GM18511 (cell line): ENCODE results near the gene NOTCH1.

Source experiments
- ATAC-seq: cut with Tn5 transposase; IDR thresholded peaks from one replicate; pipeline ENCODE4 v1.9.1; 2021; ENCODE audit warnings: mild to moderate bottlenecking, moderate library complexity; ENCODE audit not compliant: unreplicated experiment

Gene NOTCH1

DNA sequence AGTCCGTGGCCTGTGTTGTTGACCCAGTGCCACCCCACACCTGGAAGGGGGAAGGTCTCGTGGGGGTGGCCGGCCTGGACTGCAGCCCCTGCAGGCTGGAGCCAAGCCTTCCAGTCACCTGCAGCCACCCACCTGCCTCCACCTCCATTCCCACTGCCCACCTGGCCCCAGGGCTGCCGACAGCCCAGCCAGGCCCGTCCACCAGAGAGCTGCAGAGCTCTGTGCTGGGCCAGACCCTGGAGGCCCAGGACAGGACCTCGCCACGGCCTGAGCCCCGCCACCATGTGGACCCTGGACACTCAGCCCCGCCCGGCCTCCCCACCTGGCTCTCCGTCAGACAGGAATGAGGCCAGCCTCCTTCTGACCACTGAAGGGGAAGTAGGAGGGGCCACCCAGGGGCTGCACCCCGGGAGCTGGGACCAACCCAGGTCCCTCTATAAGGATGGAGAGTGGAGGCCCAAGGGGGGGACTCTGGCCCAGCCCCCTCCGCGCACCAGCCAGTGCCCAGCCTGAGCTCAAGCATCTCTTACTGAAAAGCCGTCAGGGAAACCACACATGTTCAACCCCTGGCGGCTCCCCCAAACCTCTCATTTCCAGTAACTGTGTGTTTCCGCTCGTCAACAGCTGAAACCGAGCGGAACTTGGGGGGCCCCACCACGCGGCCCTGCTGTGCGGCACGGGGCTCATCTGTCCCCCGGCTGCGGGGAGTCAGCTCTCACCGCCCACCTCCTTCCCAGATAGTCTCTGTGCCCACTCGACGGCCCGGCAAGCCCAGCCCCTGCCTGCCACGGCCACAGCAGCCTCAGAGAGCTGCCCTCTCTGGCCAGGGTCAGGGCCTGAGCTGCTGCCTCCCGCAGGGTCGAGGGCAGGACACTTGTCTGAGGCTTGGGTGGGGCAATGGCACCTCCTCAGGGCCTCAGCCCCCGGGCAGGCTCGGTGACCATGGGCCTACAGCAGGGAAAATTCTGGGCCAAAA lies 12.8 kb downstream of the NOTCH1 start:
- no peak for ATAC-seq

DNA sequence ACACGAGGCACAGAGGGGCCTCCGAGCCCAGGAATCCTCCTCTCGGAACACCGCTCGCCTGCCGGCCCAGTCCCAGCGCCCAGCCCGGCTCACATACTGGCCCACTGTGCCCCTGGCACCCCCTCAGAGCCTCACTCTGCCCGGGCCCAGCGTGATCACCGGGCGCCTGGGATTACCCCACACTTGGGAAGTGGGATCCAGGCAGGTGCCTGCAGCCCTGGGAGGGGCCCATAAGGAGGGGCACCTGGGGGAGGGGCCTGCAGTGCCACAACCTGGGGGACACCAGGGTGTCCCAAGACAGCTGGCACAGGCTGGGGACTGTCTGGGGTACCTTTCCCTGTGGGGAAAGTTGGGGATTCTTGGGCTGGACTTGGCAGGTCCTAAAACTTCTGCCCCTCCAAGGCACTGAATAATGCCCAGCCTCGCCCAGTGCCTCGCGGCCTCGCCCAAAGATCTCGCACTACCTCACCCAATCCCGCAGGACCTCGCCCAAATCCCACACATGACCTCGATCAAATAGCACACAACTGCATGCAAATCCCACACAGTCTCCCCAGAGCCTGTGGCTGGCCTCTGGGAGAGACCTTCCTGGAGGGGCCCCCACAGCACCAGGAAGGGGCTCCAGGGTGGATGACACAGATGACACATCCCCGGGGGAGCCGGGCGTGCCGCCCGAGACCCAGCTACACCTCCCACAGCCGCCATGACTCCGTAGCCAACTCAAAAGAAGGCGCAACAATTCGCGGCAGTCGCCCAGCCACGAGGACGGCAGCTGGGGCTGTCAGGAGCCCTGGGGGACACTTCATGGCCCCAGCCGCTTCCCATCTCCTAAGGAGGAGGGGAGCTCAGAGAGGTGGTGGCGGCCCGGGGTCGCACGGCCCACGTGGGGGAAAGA lies 13.7 kb downstream of the NOTCH1 start:
- ATAC-seq = no peak

DNA sequence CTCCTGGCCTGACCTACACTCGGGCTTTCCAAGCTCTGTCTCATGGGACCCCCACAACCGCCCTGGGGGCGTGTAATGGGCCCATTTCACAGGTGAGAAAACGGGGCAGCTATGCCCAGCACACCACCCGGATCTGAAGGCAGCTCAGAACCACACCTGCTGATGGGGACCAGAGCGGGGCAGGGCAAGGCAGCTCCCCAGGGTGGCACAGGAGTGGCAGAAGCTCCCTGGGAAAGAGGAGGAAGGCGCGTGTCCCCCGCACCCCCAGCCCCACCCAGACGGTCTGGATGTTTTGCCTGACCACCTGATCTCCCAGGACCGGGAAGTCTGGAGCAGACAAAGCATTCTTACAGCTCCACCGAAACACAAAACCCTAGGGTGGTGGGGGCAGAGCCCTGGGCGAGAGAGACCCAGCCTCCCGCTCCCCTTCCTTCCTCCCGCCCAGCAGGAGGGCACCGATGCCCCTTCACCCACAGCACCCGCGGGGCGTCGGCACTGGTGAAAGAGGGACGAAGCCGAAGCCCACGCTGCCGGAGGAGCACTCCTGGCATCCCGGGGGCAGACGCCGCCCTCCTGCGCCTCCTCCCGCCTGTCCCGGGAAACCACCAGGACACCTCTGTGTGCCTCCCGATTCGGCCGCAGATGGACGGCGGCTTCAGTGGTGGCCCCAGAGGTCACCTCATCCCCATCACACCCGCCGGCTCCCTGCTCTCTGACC lies 14.5 kb downstream of the NOTCH1 start:
- ATAC-seq = no peak

DNA sequence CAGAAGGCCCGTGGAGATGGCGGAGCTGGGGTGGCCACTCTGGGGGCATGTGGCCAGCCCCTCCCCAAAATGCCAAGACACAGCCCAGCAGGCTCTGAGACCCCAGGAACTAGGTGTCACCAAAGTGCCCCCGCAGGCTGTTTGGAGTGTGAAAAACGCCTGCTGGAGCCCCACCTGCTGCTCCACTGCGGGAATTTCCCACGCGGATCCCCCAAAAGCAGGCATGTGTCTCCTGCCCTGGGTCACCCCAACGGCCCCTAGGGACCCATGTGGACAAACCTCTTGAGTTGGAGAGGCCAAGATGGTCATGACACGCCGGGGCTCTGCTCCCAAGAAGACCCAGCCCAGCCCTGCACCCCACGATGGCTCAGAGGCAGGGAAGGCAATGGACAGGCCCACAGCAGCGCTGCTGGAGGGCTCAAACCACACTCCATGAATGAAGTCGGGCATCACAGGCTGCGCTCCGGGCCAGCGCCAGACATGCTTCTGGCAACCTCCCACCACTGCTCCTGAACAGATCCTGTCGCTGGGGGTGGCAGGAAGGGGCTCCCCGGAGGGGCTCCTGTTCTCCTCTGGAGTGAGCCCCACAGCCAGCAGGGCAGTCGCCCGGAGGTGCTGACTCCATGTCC lies 15.3 kb downstream of the NOTCH1 start:
- no peak for ATAC-seq

DNA sequence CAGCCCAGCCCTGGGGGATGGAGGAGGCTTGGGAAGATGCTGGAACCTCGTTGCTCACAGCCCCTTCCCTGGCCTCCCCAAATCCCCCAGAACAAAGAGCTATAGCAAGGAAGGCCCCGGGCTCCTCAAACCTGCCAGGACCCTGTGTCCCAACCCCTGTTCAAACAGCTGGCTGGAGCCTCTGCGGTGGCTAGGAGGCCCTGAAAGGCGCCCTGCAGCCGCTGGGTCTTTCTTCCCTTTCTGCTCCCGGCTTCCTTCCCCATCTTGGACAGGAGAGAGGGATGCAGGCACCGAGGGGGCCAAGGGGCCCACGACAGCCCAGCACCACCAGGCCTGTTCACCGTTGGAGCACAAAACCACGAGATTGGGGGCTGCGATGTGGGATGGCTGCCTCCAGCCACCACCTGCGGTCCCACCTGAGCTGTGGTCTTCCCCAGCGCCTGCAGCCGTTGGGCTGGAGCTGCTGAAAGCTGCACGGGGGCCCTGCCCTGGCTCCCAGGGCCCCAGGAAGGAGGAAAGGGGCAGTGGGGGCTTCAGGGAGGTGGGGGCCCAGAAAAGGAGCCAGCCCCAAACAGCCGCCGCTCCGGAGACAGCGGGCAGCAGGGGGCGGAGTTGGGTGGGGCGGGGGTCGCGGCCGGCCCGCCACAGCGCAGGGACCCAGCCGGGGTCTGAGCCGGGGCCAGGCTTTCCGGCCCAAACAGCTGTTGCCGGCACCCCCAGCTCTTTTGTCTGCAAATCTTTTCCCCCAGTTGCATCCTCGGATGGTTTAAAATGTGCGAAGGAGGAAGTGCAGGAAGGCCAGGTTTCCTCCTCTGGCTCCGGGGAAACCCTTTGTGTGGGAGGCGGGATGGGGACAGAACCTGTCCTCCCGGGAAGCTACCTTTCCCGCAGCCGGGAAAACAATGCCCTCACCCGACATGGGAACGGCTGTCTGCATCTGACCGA lies 16.1 kb downstream of the NOTCH1 start:
- ATAC-seq = no peak

DNA sequence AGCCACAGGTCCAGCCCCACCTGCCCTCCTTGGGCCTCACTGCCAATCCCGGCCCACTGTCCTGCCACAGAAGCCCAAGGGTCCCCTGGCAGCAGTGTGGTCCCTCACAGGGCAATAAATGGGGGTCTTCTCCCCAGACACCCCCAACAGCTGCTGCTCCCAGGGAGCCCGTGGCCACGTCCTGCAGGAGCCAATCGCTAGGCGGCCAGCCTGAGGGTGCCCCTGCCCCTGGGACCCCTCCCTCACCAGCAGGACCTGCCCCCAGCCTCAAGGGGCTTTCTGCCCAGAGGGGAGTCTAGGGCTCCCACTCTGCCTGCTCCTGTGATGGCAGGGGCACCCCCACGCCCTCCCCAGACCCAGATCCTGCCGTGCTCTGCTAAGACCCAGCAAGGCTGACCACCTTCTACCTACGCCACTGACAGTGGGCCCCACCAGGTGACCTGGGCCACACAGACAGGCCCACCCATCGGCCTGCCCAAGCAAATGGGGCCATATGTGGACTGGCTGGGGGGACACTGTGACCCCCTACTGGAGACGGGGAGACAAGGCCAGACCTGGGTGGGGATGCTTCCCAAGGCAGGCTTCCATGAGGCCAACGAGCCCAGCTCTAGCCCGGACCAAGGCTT lies 17.0 kb downstream of the NOTCH1 start:
- ATAC-seq = no peak

DNA sequence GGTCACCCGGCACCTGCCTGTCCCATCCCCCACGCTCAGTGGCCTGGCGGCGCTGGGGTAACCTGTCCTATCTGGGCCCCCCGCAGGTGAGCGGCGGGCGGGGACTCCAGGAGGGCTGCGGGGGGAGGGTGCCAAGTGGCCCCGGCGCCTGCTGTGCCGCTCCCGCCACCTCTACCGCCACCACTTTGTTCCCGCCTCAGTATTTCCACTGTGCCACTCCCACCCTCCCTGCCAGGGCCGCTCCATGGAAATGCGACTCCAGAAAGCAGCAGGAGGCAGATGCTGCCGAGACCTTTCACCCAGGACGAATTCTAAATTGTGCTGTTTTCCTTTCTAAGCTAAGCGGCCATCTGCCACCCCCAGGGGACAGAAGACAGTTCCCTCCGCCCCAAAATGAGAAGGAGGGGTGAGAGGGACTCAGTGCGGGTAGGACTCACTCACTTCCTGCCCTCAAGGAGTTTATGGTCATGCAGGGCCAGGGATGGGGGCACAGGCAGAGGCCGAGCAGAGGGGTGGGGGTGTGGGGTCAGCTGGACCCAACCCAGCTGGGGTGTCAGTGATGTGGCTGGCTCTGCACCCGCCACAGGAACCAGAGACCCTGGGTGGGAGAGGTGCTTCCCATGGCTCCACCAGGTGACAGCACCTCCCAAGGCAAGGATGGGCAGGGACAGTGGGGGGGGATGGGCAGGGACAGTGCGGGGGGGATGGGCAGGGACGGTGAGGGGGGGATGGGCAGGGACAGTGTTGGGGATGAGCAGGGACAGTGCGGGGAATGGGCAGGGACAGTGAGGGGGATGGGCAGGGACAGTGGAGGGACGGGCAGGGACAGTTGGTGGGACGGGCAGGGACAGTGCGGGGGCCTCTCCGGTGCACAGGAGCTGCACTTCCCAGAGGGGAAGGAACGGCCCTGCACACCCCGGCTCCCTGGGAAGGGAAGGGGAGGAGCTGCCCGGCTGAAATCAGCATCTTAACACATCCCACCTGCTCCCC lies 17.8 kb downstream of the NOTCH1 start:
- ATAC-seq = no peak

DNA sequence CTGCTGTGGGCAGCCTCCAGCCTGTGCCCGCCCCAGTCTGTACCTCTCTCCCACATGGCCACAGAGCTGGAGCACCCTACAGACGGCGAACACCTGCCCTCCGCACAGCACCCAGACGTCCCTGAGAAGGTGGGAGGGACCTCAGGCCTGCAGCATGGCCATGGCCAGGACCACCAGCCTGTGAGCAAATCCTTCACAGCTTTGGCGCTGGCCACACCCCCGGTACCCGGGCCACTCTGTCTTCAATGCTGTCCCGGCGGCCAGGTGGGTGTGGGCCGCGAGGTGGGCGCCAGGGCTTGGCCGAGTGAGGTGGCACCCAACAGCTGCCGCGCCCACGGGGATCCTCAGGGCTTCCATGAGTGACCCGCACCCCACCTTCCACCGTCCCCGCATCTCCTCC lies 18.7 kb downstream of the NOTCH1 start:
- no peak for ATAC-seq

DNA sequence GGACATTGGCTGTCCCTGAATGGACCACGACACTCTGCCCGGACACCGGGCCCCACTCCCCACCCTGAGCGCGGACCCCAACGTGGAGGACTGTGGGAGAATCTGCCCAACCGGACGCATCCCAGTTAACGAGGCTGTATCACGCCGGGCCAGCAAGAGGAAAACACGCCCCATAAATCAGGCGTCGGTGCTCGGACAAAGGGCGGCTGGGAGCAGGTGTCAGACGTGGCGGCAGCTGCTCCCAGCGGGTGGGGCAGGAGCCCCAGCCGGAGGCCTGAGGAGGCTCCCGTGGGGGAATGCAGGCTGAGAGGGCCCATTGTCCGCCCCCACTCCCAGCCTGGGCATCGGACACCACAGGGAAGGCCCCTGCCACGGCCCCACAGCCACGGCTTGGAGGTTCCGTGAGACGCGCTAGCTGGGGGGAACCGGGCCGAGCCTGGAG lies 19.2 kb downstream of the NOTCH1 start:
- ATAC-seq = no peak

DNA sequence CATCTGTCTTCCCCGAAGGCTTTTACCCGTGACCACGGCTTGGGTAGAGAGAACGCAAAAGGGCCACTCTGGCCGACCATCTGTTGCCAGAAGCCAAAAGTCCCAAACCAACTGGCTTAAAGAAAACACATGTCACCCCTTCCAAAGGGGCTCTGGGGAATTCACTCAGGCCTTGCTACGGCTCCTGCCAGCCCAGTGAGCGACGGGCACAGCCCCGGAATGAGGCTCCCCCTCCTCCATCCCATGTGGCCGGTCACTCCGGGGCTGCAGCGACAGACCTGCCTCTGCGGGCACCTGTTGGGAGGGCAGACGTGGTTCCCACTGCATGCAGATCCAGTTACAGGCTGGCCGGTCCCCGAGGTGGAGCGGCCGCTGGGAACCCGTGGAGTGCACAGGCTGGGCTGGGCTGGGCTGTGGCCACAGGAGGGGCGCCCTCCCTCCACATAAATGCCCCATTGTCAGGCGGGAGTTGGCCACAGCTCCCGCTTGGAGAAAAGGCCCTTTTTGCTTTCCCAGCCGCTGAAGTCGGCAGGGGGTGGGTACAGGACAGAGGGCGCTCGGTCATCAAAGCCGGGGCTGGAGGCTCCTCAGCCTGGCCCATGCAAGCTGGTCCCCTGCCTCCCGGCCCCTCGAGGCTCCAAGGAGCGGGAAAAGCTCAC lies 19.9 kb downstream of the NOTCH1 start:
- ATAC-seq = no peak

DNA sequence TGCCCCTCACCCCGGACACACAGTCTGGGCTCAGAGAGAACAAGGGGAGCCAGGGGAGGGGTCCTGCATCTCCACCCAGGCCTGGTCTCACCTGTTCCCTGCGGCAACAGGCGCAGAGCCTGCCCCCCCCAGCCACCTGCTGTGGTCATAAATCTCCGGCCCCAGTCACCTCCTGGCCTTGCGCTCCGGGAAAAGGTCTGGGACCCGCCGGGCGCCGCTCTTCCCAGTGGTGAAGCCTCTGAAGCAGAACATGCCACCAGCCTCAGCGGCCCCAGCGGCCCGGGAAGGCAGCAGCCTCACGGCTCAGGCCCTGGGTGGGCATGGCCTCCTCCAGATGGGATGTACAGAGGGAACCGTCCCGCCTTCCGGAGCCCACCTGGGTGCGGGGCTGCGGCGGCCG lies 20.6 kb downstream of the NOTCH1 start:
- ATAC-seq = no peak

DNA sequence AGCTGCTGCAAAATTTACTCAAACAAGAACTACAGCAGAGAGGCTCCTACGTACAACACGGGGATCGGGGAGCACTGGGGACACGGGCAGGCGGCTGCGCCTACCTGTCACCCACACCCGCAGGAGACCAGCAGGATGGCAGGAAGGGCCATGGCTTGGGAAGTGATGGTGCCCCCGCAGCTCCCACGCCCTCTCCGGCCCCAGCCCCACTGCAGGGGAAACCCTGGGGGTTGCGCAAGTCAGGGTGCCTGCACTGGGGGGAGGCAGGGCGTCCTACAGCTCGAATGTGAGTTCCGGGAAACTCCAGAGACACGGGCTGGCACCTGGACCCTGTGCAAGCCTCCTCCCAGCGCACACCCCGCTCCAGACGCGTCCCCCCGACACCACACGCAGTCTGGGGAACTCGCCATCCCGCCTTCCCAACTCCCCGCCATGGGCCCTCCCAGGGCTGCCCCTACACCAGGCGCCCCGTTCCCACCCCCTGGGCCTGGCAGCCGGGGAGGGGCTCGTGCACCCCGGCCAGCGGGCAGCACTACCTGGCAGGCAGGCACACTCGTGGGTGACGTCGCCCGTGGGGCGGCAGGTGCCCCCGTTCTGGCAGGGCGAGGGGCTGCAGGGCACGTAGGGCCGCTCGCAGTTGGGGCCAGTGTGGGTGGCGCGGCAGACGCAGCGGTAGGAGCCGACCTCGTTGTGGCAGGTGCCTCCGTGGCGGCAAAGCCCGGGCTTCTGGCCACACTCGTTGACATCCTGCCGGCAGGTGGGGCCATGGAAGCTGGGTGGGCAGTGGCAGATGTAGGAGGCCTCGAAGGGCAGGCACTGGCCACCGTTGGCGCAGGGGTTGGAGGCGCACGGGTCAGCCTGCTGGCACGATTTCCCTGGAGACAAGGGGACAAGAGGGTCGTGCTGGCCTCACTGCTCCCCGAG lies 23.3 kb downstream of the NOTCH1 start:
- no peak for ATAC-seq

DNA sequence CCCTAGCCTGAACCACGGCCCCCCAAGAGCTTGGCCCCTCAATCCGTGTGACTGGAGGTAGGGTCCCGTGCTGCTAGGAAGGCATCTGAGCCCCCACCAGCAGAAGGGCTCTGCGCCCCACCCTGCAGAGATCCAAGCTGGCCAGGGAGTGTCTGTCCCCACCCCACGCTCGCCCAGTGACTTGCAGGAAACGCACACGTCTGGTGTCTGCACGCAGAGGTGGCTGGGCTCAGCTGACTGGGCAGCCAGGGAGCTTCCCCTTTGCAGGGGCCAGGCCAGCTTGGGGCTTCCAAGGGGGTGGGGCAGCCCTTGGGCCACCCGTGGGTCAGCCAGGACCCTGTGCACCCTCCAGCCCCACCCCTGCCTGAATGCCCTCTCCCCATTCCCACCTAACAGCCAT lies 24.3 kb downstream of the NOTCH1 start:
- no peak for ATAC-seq

DNA sequence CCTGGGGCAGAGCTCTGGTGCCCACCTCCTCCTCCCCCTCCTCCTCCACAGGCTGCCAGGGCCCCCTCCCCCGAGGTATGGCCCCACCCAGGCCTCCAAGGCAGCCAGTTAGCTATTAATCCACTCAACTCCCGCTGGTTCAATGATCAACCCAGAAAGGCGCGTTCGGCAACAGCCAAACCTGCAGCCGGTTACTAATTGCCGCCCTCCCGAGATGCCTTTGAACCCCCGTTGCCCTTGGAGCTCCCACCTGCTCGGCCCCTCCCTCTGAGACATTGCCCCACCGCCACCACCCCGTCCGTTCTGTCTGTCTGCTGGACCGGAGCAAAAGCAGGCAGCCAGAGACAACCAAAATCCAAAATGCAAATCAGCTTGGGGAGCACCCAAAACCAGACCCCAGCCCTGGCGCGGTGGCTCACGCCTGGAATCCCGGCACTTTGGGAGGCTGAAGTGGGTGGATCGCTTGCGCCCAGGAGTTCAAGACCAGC lies 25.8 kb downstream of the NOTCH1 start:
- no peak for ATAC-seq

DNA sequence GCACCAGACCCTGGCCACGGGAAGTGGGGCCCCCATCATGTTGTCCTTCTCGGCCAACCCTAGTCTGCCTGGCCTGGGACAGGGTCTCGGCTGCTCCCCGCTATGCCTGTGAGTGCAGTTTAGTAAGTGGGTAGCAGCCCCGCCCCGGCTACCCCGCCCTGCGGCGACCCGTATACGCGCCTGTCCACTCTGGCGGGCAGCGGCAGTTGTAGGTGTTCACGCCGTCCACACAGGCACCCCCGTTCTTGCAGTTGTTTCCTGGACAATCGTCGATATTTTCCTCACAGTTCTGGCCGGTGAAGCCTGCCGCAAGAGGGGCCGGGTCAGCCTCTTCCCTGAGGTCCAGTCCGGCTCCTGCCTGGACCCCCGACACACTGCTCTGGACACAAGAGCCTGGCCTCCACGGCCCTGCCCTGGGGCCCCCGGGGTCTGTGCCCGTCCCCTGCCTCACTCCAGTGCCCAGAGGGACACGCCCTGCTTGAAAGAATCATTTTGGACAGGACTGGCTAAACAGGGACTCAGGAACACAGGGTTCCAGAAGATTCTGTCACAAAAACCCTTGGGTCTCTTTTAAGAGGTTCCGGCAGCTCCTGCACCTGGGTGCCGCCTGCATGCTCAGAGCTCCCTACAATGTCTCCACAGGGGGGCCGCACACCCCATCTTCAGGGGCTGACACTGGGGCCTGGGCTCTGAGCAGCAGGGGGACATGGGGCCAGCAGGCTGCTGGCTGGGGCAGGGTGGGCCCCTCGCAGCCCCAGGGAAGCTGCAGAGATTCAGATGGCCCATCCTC lies 26.4 kb downstream of the NOTCH1 start:
- ATAC-seq = no peak
